GM23338 (cell line): ENCODE data around the gene CCL21. TPM values are rescaled to one million over a fixed set of nuclear protein-coding genes. Genes with fewer than 3 reads are reported as not detected.

Experiments
- ATAC-seq: fragments of 200-7000 bp; cut with Tn5 transposase; 3 replicates; pipeline ENCODE4 v1.9.1; 2020
- DNase-seq: peaks from one replicate; pipeline ENCODE4 v3.0.0-alpha.2; 2015; ENCODE audit warnings: low spot score
- H2AFZ ChIP-seq: fragments of 200-600 bp; sonication (generic); 2 replicates; pipeline ENCODE4 v1.8.0; 2016; ENCODE audit warnings: antibody characterized with exemption, mild to moderate bottlenecking, moderate library complexity
- H3F3A ChIP-seq: fragments of 200-600 bp; sonication (generic); replicated peaks from 2 replicates; pipeline ENCODE4 v1.8.0; 2017; ENCODE audit warnings: antibody characterized with exemption, mixed run types, low read depth
- H3K27ac ChIP-seq: fragments of 200-600 bp; sonication (generic); 2 replicates; pipeline ENCODE4 v1.6.1; 2016; ENCODE audit warnings: low read depth
- H3K27me3 ChIP-seq: fragments of 200-600 bp; sonication (generic); 2 replicates; pipeline ENCODE4 v1.8.0; 2016; ENCODE audit warnings: mild to moderate bottlenecking, mixed run types, moderate library complexity; ENCODE audit not compliant: insufficient read depth
- H3K36me3 ChIP-seq: fragments of 200-600 bp; sonication (generic); 2 replicates; pipeline ENCODE4 v1.8.0; 2016; ENCODE audit warnings: mild to moderate bottlenecking; ENCODE audit not compliant: insufficient read depth
- H3K4me1 ChIP-seq: fragments of 200-600 bp; sonication (generic); 2 replicates; pipeline ENCODE4 v1.8.0; 2016; ENCODE audit warnings: mild to moderate bottlenecking, moderate library complexity; ENCODE audit not compliant: insufficient read depth
- H3K4me2 ChIP-seq: fragments of 200-600 bp; sonication (generic); 2 replicates; pipeline ENCODE4 v1.7.1; 2017; ENCODE audit warnings: mixed run types
- H3K4me3 ChIP-seq: fragments of 200-600 bp; sonication (generic); 2 replicates; pipeline ENCODE4 v1.6.1; 2016; ENCODE audit warnings: mixed run types
- H3K79me2 ChIP-seq: fragments of 200-600 bp; sonication (generic); replicated peaks from 2 replicates; pipeline ENCODE4 v1.8.0; 2017; ENCODE audit warnings: mild to moderate bottlenecking; ENCODE audit not compliant: insufficient read depth
- H3K9me2 ChIP-seq: fragments of 200-600 bp; sonication (generic); 2 replicates; pipeline ENCODE4 v1.8.0; 2017; ENCODE audit not compliant: insufficient read depth
- H4K20me1 ChIP-seq: fragments of 200-600 bp; sonication (generic); replicated peaks from 2 replicates; pipeline ENCODE4 v1.8.0; 2017; ENCODE audit warnings: mild to moderate bottlenecking; ENCODE audit not compliant: insufficient read depth
- H3K27ac Mint-ChIP-seq: 2 replicates; pipeline ENCODE4 v1.8.0; 2020; ENCODE audit warnings: inconsistent platforms, mild to moderate bottlenecking, moderate library complexity, mixed read lengths
- H3K27me3 Mint-ChIP-seq: 3 replicates; pipeline ENCODE4 v1.8.0; 2022; ENCODE audit warnings: low read depth, mild to moderate bottlenecking, moderate library complexity, mixed read lengths, inconsistent platforms; ENCODE audit not compliant: insufficient read depth, poor library complexity
- H3K36me3 Mint-ChIP-seq: 3 replicates; pipeline ENCODE4 v1.8.0; 2021; ENCODE audit warnings: low read depth, mild to moderate bottlenecking, inconsistent platforms, moderate library complexity, mixed read lengths
- H3K4me1 Mint-ChIP-seq: 3 replicates; pipeline ENCODE4 v1.8.0; 2020; ENCODE audit warnings: mild to moderate bottlenecking, inconsistent platforms, mixed read lengths
- H3K4me3 Mint-ChIP-seq: 3 replicates; pipeline ENCODE4 v1.8.0; 2021; ENCODE audit warnings: moderate library complexity, mild to moderate bottlenecking, inconsistent platforms, mixed read lengths
- H3K9me3 Mint-ChIP-seq: 3 replicates; pipeline ENCODE4 v1.8.0; 2020; ENCODE audit warnings: moderate library complexity, mild to moderate bottlenecking, inconsistent platforms, mixed read lengths
- CREB1 ChIP-seq: fragments of 250-450 bp; sonication (Bioruptor Pico); IDR thresholded peaks from 2 replicates; pipeline ENCODE4 v1.5.0; 2020; ENCODE audit warnings: low read depth, mild to moderate bottlenecking, moderate library complexity
- EZH2phosphoT487 ChIP-seq: fragments of 200-600 bp; sonication (generic); IDR thresholded peaks from one replicate; pipeline ENCODE4 v1.8.1; 2018; ENCODE audit warnings: antibody characterized with exemption; ENCODE audit not compliant: unreplicated experiment
- NANOG ChIP-seq: IDR thresholded peaks from 2 replicates; pipeline ENCODE4 v1.6.1; 2016; ENCODE audit warnings: antibody characterized with exemption, borderline replicate concordance
- POLR2AphosphoS5 ChIP-seq: IDR thresholded peaks from 2 replicates; pipeline ENCODE4 v1.6.1; 2016; ENCODE audit warnings: antibody characterized with exemption, low read depth
- ZNF331 ChIP-seq: fragments of 250-450 bp; sonication (Bioruptor Pico); IDR thresholded peaks from 2 replicates; pipeline ENCODE4 v1.5.0; 2020; ENCODE audit warnings: low read depth, mild to moderate bottlenecking, moderate library complexity
- ZNF462 ChIP-seq: fragments of 250-450 bp; sonication (Bioruptor Pico); IDR thresholded peaks from 2 replicates; pipeline ENCODE4 v1.5.0; 2020; ENCODE audit warnings: mild to moderate bottlenecking, moderate library complexity
- polyA plus RNA-seq: library from polyadenylated mRNA; unstranded; fragments of >200 nt; fragmentation: Nextera tagmentation; extraction: Ambion mirVana; gene quantifications from 2 replicates; pipeline ENCODE4 v1.2.1, GENCODE V29; 2016
- total RNA-seq: library from RNA; depleted of rRNA; stranded (reverse); fragments of >200 nt; shearing (Covaris generic); gene quantifications from 2 replicates; pipeline ENCODE4 v1.2.3, GENCODE V29; 2014
- TF ChIP-seq, protein P1 (sequence below), 2 experiments: fragments of 200-600 bp in 1 of 2; sonication (generic) in 1 of 2; conservative IDR thresholded peaks; 2 replicates each; pipeline versions ENCODE4 v1.5.1 to v1.6.1; 2016 to 2017; ENCODE audit warnings: antibody characterized with exemption in 2 of 2, low read depth in 2 of 2, mild to moderate bottlenecking in 2 of 2, moderate library complexity in 1 of 2
- TF ChIP-seq, protein P2 (sequence below): IDR thresholded peaks from 2 replicates; pipeline ENCODE4 v1.6.1; 2016; ENCODE audit warnings: antibody characterized with exemption

The CCL21 gene
- total and polyA plus RNA-seq, 2 experiments from 2014 or later, result not detected

DNA sequence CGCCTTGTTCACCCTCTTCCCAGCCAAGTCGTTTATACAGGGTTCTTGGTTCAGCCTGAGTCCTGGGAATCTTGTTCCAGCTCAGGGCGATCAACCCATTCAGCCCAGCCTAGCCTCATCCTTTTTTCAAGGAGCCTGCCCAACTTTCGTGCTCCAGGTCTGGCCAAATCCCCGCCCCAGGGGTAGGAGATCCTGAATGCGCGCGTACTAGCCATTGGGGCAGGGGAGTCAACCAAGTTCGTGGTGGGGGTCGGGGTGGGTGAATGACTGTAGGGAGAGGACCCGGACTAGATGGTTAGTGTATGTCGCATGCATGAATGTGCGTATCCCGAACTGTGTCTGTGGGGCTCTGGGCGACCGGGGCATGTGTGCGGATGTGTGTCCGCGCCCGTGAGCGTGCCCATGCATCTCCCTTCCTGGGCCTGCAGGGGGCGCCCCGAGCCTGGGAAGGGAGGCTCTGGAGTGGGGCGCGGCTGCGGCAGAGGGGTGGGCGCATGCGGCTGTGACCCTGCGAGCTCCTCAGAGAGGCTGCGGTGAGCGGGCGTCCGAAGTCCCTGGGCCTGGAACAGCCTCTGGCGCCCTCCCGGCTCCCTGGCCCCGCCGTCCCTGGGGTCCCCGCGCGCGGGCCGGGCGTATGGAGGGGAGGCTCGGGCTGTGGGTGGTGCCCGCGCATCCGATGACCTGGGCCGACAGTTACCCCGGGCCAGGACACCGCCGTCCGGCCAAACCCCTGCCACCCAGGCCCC, 8.7 kb downstream of the CCL21 start:
- peak overlapping the region; percentile 74 for H3K4me3 Mint-ChIP-seq
- Histone ChIP-seq H3K4me3 (peak overlapping the region; percentile 77), H3F3A (no peaks in the 10 kb centered on the region), H4K20me1 (no peaks in the 10 kb centered on the region; the same call in 1 of the 2 replicates), H3K36me3 (no peaks in the 10 kb centered on the region), H3K27ac (no peak overlapping the region), H3K27me3 (peaks cover 35% of the 10 kb centered on the region), H3K79me2 (no peaks in the 10 kb centered on the region), H3K4me1 (peaks cover 4% of the 10 kb centered on the region; the same call in 1 of the 2 replicates), H2AFZ (peak overlapping the region; percentile 99), H3K9me2 (no peaks in the 10 kb centered on the region), H3K4me2 (peak overlapping the region; percentile 93)
- peaks cover 27% of the 10 kb centered on the region for H3K27me3 Mint-ChIP-seq
- peaks cover 6% of the 10 kb centered on the region; the same call in 2 of the 3 replicates for H3K9me3 Mint-ChIP-seq
- TF ChIP-seq, protein P1, sequence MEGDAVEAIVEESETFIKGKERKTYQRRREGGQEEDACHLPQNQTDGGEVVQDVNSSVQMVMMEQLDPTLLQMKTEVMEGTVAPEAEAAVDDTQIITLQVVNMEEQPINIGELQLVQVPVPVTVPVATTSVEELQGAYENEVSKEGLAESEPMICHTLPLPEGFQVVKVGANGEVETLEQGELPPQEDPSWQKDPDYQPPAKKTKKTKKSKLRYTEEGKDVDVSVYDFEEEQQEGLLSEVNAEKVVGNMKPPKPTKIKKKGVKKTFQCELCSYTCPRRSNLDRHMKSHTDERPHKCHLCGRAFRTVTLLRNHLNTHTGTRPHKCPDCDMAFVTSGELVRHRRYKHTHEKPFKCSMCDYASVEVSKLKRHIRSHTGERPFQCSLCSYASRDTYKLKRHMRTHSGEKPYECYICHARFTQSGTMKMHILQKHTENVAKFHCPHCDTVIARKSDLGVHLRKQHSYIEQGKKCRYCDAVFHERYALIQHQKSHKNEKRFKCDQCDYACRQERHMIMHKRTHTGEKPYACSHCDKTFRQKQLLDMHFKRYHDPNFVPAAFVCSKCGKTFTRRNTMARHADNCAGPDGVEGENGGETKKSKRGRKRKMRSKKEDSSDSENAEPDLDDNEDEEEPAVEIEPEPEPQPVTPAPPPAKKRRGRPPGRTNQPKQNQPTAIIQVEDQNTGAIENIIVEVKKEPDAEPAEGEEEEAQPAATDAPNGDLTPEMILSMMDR (conservative IDR thresholded peaks at IDR 0.05; ENCODE audit: low read depth in 2 of 2), result peak; percentile 76 to 97
- TF ChIP-seq NANOG, result no peak
- 0 out of 2 replicates have a peak, but pooled peaks have one; percentile 30 for TF ChIP-seq CREB1 (CRISPR knock-in tag)
- H3K36me3 Mint-ChIP-seq, result no peaks in the 10 kb centered on the region; the same call in 2 of the 3 replicates
- DNase-seq, result peak; percentile 88
- H3K27ac Mint-ChIP-seq, result no peak overlapping the region
- peaks cover 5% of the 10 kb centered on the region; the same call in 2 of the 3 replicates for H3K4me1 Mint-ChIP-seq
- ATAC-seq, result peak; percentile 95

GRCh38 chr9:34694811-34695210, 15.1 kb downstream of the CCL21 start:
- no peak overlapping the region for H3K4me3 ChIP-seq
- H3K27me3 ChIP-seq, result peaks cover 16% of the 10 kb centered on the region
- H3K36me3 ChIP-seq, result no peaks in the 10 kb centered on the region
- no peak overlapping the region for H3K27ac ChIP-seq
- no peaks in the 10 kb centered on the region for H3F3A ChIP-seq
- DNase-seq (no peak), ATAC-seq (no peak)
- no peaks in the 10 kb centered on the region for H3K9me2 ChIP-seq
- no peaks in the 10 kb centered on the region for H3K4me1 ChIP-seq
- H3K4me2 ChIP-seq, result no peak overlapping the region
- Mint-ChIP-seq H3K27ac (no peak overlapping the region), H3K9me3 (no peaks in the 10 kb centered on the region), H3K27me3 (peaks cover 4% of the 10 kb centered on the region), H3K4me3 (no peak overlapping the region), H3K36me3 (no peaks in the 10 kb centered on the region), H3K4me1 (peaks cover 4% of the 10 kb centered on the region; the same call in 2 of the 3 replicates)
- H3K79me2 ChIP-seq, result no peaks in the 10 kb centered on the region
- no peak overlapping the region for H2AFZ ChIP-seq
- H4K20me1 ChIP-seq, result no peaks in the 10 kb centered on the region
- no peak for TF ChIP-seq CREB1 (CRISPR knock-in tag)
- TF ChIP-seq ZNF331 (CRISPR knock-in tag), result no peak
- TF ChIP-seq ZNF462, result no peak
- TF ChIP-seq, protein P1 (conservative IDR thresholded peaks at IDR 0.05; ENCODE audit: low read depth in 2 of 2), result no peak
- no peak for TF ChIP-seq EZH2phosphoT487
- no peak for TF ChIP-seq NANOG
- TF ChIP-seq POLR2AphosphoS5, result no peak
- TF ChIP-seq, protein P2, sequence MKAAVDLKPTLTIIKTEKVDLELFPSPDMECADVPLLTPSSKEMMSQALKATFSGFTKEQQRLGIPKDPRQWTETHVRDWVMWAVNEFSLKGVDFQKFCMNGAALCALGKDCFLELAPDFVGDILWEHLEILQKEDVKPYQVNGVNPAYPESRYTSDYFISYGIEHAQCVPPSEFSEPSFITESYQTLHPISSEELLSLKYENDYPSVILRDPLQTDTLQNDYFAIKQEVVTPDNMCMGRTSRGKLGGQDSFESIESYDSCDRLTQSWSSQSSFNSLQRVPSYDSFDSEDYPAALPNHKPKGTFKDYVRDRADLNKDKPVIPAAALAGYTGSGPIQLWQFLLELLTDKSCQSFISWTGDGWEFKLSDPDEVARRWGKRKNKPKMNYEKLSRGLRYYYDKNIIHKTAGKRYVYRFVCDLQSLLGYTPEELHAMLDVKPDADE, result no peak
